Fibroblast of the aortic adventitia (primary cell): ENCODE data around the gene ABCG1. TPM values are rescaled to one million over a fixed set of nuclear protein-coding genes. Genes with fewer than 3 reads are reported as not detected.

Experiments
- DNase-seq: peaks from one replicate; pipeline ENCODE4 v3.0.0-alpha.2; 2010; ENCODE audit warnings: low read depth
- H3K4me3 ChIP-seq: 2 replicates; pipeline ENCODE4 v1.5.1; 2011; ENCODE audit warnings: low read depth, mild to moderate bottlenecking, control low read depth, low read length, moderate library complexity
- total RNA-seq: library from RNA; depleted of rRNA; stranded (reverse); fragments of >200 nt; gene quantifications from 2 replicates; pipeline ENCODE4 v1.2.3, GENCODE V29; 2012; ENCODE audit warnings: low replicate concordance
- TF ChIP-seq, protein P1 (sequence below): IDR thresholded peaks from 2 replicates; pipeline ENCODE4 v1.5.1; 2011; ENCODE audit warnings: mild to moderate bottlenecking, low read length, control low read depth, inconsistent platforms; ENCODE audit not compliant: insufficient read depth

Gene ABCG1
- total RNA-seq, 1 donor, result 0.09 TPM

DNA sequence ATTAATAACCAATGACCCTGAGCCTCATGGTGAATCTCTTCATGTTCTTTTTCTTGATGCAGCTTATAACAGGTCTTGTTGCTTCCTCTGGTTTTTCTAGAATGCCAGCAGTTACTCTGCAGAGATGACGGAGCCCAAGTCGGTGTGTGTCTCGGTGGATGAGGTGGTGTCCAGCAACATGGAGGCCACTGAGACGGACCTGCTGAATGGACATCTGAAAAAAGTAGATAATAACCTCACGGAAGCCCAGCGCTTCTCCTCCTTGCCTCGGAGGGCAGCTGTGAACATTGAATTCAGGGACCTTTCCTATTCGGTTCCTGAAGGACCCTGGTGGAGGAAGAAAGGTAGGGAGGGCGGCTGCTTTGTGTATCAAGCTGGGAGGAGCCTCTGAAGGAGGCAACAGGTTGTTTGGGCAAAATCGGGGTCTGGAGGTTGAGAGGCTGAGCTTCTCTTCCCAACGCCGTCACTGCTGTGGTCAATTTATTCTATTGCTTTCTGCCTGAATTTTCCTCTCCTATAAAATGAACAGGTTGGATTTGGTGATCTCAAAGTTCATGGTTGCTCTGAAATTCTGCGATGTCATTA is 6.7 kb downstream of the ABCG1 start:
- no peak for DNase-seq
- TF ChIP-seq, protein P1, sequence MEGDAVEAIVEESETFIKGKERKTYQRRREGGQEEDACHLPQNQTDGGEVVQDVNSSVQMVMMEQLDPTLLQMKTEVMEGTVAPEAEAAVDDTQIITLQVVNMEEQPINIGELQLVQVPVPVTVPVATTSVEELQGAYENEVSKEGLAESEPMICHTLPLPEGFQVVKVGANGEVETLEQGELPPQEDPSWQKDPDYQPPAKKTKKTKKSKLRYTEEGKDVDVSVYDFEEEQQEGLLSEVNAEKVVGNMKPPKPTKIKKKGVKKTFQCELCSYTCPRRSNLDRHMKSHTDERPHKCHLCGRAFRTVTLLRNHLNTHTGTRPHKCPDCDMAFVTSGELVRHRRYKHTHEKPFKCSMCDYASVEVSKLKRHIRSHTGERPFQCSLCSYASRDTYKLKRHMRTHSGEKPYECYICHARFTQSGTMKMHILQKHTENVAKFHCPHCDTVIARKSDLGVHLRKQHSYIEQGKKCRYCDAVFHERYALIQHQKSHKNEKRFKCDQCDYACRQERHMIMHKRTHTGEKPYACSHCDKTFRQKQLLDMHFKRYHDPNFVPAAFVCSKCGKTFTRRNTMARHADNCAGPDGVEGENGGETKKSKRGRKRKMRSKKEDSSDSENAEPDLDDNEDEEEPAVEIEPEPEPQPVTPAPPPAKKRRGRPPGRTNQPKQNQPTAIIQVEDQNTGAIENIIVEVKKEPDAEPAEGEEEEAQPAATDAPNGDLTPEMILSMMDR, result no peak
- H3K4me3 ChIP-seq, result no peak overlapping the region

GRCh38 chr21:42226626-42227025 is 7.7 kb downstream of the ABCG1 start:
- TF ChIP-seq, protein P1, result no peak
- no peak for DNase-seq
- no peak overlapping the region for H3K4me3 ChIP-seq

- H3K4me3 ChIP-seq, result no peak overlapping the region
- peak; percentile 84 for DNase-seq
- TF ChIP-seq, protein P1, result no peak
Measured at GRCh38 chr21:42227909-42228708, 9.2 kb downstream of the ABCG1 start.

DNA sequence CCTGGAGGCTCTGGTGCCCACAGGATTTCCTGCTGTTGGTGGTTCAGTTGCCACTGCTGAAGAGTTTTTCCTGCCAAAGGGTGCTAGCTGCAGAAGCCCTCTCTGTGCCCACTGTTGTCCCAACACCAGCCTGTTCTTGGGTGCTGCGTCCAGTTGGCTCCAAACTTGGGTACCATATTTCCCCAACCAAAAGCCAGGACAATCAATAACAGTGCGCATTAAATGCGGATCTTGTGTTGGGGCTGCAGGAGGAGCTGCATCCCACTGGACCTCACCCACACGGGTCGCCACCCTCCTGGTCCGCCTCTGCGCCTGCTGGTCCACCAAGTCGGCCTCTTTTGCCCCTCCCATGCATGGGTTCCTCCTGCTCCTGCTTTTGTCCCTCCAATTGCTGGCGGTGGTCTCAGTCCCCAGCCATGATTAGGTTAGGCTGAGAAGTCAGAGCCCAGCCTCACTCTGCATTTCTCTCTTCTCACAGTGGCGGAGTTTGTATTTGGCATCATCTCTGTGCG is 9.8 kb downstream of the ABCG1 start:
- TF ChIP-seq, protein P1, result no peak
- no peak for DNase-seq
- H3K4me3 ChIP-seq, result no peak overlapping the region

DNA sequence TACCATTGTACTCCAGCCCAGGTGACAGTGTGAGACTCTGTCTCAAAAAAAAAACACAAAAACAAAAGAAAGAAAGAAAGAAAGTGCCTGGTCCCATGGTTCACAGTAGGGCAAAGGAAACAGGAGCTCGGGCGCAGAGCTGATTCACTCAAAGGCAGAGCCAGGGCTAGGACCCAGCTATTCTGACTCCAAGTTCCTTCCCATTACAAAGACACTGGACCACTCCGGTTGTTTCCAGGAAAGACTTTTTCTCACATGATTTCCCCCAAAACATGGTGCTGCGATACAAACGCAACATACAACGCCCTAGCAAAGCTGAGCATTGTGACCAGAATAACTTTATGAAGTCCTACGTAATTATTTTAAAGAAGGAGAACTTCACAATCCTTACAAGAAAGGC is 10.7 kb downstream of the ABCG1 start:
- H3K4me3 ChIP-seq, result no peak overlapping the region
- no peak for DNase-seq
- TF ChIP-seq, protein P1, result no peak

- no peak overlapping the region for H3K4me3 ChIP-seq
- TF ChIP-seq, protein P1, result no peak
- DNase-seq, result no peak
Measured at GRCh38 chr21:42230178-42230577, 11.2 kb downstream of the ABCG1 start.
